HG03432 (cell line): ENCODE data around the gene EPB41L2.

ENCODE experiments used
- ATAC-seq: cut with Tn5 transposase; IDR thresholded peaks from one replicate; pipeline ENCODE4 v1.9.1; 2021; ENCODE audit warnings: mild to moderate bottlenecking, moderate library complexity; ENCODE audit not compliant: unreplicated experiment

The EPB41L2 gene

GRCh38 chr6:130846501-130846900 is 216.5 kb downstream of the EPB41L2 start:
- no peak for ATAC-seq

GRCh38 chr6:130843575-130844320 is 219.3 kb downstream of the EPB41L2 start:
- peak; percentile 78 for ATAC-seq

- ATAC-seq, result no peak
Observed at GRCh38 chr6:130841128-130841728, 221.8 kb downstream of the EPB41L2 start.

GRCh38 chr6:130840050-130840449 is 223.0 kb downstream of the EPB41L2 start:
- ATAC-seq, result no peak

- no peak for ATAC-seq
Observed at GRCh38 chr6:130839379-130839778, 223.7 kb downstream of the EPB41L2 start.

- no peak for ATAC-seq
Observed at GRCh38 chr6:130838951-130839350, 224.1 kb downstream of the EPB41L2 start.

- ATAC-seq, result no peak
Observed at GRCh38 chr6:130838250-130838860, 224.7 kb downstream of the EPB41L2 start.

GRCh38 chr6:130837067-130837466 is 226.0 kb downstream of the EPB41L2 start:
- no peak for ATAC-seq

GRCh38 chr6:130836055-130836640 is 226.9 kb downstream of the EPB41L2 start:
- ATAC-seq, result no peak

GRCh38 chr6:130834482-130835251 is 228.4 kb downstream of the EPB41L2 start:
- no peak for ATAC-seq

GRCh38 chr6:130833569-130833968 is 229.5 kb downstream of the EPB41L2 start:
- no peak for ATAC-seq

- no peak for ATAC-seq
Observed at GRCh38 chr6:130831607-130832006, 231.4 kb downstream of the EPB41L2 start.

- ATAC-seq, result no peak
Observed at GRCh38 chr6:130829333-130829910, 233.6 kb downstream of the EPB41L2 start.

GRCh38 chr6:130827247-130828149 is 235.5 kb downstream of the EPB41L2 start, which contains the start of gene SMLR1:
TSS of gene SMLR1 (plus strand) at chr6:130827406. CDS start at chr6:130827414, 8 bp downstream.
- no peak for ATAC-seq

GRCh38 chr6:130826442-130827246 is 236.4 kb downstream of the EPB41L2 start:
- ATAC-seq, result no peak

GRCh38 chr6:130825772-130826441 is 237.1 kb downstream of the EPB41L2 start:
- ATAC-seq, result peak; percentile 79

- no peak for ATAC-seq
Observed at GRCh38 chr6:130824978-130825694, 237.9 kb downstream of the EPB41L2 start.
